GM21381 (cell line): Measurements from ENCODE around the gene LMNA.
"Not testable (repeated sequence)": the region's sequence is repeated elsewhere in the genome, so short reads cannot be mapped to it uniquely, and the experiment has no call there.

Source experiments
- ATAC-seq: cut with Tn5 transposase; IDR thresholded peaks from one replicate; pipeline ENCODE4 v1.9.1; 2021; ENCODE audit warnings: mild to moderate bottlenecking, moderate library complexity; ENCODE audit not compliant: unreplicated experiment

LMNA gene

GRCh38 chr1:156160000-156160742, 45.7 kb downstream of the LMNA start:
- ATAC-seq: no peak

GRCh38 chr1:156160743-156161171, 46.2 kb downstream of the LMNA start:
- no peak for ATAC-seq

- no peak for ATAC-seq
Observed at GRCh38 chr1:156162430-156163037, 48.0 kb downstream of the LMNA start.

DNA sequence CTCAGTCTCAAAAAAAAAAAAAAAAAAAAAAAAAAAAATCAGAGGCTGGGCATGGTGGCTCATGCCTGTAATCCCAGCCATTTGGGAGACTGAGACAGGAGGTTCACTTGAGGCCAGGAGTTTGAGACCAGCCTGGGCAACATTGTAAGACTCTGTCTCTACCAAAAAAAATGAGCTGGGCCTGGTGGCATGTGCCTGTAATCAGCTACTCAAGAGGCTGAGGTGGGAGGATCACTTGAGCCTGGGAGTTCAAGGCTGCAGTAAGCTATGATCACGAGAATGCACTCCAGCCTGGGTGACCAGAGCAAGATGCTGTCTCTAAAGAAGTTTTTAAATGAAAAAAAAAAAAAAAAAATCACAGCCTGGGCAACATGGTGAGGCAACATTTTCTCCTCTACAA, 49.2 kb downstream of the LMNA start:
- no peak for ATAC-seq

DNA sequence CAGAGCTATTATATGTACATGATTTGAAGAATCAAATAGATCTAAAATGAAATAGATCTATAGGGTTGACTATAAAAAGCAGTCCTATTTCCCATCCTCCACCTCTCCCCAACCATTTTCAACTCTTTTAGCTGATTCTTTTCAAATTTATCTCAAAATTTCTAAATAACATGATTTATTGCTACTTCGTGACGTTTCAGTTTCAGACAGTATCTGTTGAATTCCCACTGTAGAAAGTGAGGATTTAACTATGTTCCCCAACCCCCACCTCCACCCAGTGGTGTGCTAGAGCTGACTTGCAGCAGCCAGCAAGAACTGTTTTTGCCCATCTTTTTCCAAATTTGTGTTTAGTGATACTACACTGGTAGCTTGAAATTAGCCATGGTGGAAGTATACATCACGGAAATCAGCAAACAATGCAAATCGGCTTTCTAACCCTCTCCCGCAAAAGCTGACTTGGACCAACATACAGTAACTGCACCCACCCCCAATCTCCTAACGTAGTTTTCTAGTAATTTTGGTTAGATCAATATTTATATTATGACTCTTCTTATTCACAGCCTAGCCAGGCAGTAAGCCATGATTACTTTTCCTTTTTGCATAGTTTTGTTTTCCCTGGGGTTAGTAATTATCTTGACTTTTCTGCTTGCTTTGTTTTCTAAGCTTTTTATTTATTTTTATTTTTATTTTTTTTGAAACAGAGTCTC, 49.8 kb downstream of the LMNA start:
- no peak for ATAC-seq

DNA sequence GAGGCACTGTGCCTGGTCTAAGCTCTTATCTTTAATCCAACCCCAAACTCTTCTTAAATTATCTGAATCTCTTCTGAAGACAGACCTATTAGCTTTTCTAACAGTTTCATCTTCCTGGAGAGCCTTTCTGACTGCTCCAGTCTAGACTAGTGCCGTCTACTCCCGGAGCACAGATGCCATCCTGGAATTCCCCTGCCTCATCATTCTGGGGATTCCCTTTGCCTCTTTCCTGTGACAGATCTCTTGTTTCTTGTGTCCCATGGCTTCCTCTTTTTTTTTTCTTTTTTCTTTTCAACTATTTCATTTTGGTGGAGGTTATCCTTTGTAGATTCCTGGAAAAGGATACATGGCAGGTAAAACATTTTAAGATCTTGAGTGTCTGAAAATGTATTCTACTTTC, 50.6 kb downstream of the LMNA start:
- ATAC-seq: no peak

GRCh38 chr1:156167536-156167935, 53.0 kb downstream of the LMNA start:
- ATAC-seq: no peak

DNA sequence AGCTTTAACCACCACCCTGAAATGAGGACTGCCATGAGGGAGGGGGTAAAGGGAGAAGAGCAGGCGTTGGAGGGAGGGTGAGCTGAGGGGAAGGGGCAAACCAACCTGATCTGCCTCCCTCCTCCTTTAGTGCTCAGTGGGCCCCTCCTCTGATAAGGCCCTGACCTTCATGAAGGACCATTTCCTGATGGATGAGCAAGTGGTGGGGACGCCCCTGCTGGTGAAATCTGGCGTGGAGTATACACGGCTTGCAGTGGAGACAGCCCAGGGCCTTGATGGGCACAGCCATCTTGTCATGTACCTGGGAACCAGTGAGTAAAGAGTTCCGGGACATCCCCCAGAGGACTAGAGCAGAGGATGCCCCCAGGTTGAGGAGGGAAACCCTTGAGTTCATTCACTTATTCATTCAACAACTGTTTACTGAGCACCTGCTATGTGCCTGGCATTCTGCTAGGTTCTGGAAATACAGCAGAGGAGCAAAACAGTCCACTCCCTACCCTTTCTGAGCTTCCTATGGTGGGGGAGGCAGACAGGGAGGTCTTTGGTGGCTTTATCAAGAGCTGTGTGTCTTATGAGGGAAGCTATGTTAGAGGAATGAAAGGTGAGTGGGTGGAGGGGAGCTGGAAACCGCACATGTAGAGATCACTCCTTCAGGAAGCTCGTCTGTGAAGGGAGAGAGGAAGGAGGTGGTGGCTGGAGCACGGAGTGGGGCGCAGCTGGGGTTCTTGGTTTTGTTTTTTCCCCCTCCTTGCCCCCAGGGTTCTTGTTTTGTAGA, 58.4 kb downstream of the LMNA start:
- ATAC-seq: no peak

GRCh38 chr1:156176610-156177210, 62.2 kb downstream of the LMNA start:
- ATAC-seq: no peak

DNA sequence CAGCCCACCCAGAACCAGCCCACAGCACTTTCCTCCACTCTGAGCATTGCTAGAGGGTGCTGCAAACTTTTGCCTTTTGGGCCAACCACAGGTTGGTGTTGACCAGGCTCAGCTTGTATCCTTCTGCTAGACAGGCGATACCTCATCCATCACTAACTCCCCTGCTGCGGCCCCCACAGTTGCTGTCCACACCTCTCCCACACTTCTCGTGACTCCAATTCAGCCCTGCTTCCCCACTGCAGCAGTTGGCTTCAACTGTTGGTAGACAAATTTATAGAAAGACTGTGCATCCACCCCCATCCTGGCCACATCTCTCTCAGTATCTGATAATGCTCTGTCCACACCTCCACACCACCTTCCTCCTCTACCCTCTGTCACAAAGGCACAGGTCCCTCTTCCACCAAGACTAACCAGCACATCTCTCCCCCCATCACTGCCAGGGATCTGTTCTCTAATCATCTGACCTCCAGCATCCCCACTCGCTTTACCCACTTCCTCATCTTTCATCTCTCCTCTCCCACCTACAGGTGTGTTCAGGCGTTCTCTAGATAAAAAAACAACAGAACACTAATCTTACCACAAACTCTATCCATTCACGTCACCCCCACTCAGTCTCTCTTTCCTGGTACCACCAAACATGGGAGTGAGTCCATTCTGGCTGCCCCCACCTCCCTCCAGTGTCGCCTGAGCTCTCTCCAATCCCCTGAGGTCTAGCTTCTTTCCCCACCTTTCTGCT, 63.6 kb downstream of the LMNA start:
- ATAC-seq: no peak

GRCh38 chr1:156180471-156180870, 66.0 kb downstream of the LMNA start:
- no peak for ATAC-seq

DNA sequence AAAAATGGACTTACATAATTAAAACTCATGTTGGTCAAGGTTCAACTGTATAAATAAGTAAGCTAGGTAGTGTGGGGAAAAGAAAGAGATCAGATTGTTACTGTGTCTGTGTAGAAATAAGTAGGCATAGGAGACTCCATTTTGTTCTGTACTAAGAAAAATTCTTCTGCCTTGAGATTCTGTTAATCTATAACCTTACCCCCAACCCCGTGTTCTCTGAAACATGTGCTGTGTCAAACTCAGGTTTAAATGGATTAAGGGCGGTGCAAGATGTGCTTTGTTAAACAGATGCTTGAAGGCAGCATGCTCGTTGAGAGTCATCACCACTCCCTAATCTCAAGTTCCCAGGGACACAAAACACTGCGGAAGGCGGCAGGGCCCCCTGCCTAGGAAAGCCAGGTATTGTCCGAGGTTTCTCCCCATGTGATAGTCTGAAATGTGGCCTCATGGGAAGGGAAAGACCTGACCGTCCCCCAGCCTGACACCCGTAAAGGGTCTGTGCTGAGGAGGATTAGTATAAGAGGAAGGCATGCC, 66.9 kb downstream of the LMNA start:
- ATAC-seq: not testable (repeated sequence)

DNA sequence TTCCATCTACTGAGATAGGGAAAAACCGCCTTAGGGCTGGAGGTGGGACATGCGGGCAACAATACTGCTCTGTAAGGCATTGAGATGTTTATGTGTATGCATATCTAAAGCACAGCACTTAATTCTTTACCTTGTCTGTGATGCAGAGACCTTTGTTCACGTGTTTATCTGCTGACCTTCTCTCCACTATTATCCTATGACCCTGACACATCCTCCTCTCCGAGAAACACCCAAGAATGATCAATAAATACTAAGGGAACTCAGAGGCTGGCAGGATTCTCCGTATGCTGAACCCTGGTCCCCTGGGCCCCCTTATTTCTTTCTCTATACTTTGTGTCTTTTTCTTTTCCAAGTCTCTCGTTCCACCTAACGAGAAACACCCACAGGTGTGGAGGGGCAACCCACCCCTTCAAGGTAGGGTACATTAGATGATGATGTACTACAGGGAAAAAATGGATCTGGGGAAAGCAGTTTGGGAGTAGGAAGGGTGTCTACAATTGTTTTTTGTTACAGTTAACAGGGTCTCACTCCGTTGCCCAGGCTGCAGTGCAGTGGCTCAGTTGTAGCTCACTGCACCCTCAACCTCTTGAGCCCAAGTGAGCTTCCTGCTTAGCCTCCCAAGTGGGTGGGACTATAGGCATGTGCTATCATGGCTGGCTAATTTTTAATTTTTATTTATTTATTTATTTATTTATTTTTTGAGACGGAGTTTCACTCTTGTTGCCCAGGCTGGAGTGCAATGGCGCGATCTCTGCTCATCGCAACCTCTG, 67.7 kb downstream of the LMNA start:
- ATAC-seq: not testable (repeated sequence)

- not testable (repeated sequence) for ATAC-seq
Observed at GRCh38 chr1:156186347-156187177, 72.1 kb downstream of the LMNA start.
